Tibial artery (tissue), 4 donors: Measurements from ENCODE around the gene STYXL1.

Experiments
- DNase-seq, 2 donors: peaks; one replicate each; pipeline ENCODE4 v3.0.0-alpha.2; 2019
- H3K27ac ChIP-seq, 2 donors: fragments of 200-600 bp; sonication (generic) in 1 of 2; 1 replicate in 1 of 2; 2 replicates in 1 of 2; pipeline ENCODE4 v1.5.1; 2018 to 2019; ENCODE audit warnings: mild to moderate bottlenecking in 1 of 2
- H3K27me3 ChIP-seq, 2 donors: fragments of 200-600 bp; sonication (generic) in 1 of 2; one replicate each; pipeline versions ENCODE4 v1.5.1 to v1.6.0; 2016 to 2019
- H3K36me3 ChIP-seq, 3 donors: fragments of 200-600 bp; sonication (generic) in 2 of 3; one replicate each; pipeline ENCODE4 v1.5.1; 2016 to 2019; ENCODE audit warnings: mild to moderate bottlenecking in 2 of 3
- H3K4me1 ChIP-seq, 4 donors: fragments of 200-600 bp; sonication (generic) in 2 of 4; 1 replicate in 3 of 4; 2 replicates in 1 of 4; pipeline ENCODE4 v1.5.1; 2016 to 2019
- H3K4me3 ChIP-seq, 2 donors: fragments of 200-600 bp; sonication (generic) in 1 of 2; 1 replicate in 1 of 2; 2 replicates in 1 of 2; pipeline ENCODE4 v1.5.1; 2018 to 2019; ENCODE audit warnings: mild to moderate bottlenecking in 2 of 2
- H3K9me3 ChIP-seq, 3 donors: fragments of 200-600 bp; sonication (generic) in 1 of 3; one replicate each; pipeline ENCODE4 v1.5.1; 2016 to 2019
- intact Hi-C: fragments of 100-400 bp; cut with DNase I; formaldehyde crosslinking; loops from one replicate; pipeline ENCODE4 v1.15.0; 2023; ENCODE audit warnings: low total_unique reads
- TF ChIP-seq, protein P1 (sequence below), 2 experiments: fragments of 200-600 bp in 1 of 2; fragments of 450-650 bp in 1 of 2; IDR thresholded peaks; one replicate each; pipeline ENCODE4 v1.5.1; 2017 to 2019; ENCODE audit warnings: antibody characterized with exemption in 2 of 2, mild to moderate bottlenecking in 1 of 2, moderate library complexity in 1 of 2

The STYXL1 gene

DNA sequence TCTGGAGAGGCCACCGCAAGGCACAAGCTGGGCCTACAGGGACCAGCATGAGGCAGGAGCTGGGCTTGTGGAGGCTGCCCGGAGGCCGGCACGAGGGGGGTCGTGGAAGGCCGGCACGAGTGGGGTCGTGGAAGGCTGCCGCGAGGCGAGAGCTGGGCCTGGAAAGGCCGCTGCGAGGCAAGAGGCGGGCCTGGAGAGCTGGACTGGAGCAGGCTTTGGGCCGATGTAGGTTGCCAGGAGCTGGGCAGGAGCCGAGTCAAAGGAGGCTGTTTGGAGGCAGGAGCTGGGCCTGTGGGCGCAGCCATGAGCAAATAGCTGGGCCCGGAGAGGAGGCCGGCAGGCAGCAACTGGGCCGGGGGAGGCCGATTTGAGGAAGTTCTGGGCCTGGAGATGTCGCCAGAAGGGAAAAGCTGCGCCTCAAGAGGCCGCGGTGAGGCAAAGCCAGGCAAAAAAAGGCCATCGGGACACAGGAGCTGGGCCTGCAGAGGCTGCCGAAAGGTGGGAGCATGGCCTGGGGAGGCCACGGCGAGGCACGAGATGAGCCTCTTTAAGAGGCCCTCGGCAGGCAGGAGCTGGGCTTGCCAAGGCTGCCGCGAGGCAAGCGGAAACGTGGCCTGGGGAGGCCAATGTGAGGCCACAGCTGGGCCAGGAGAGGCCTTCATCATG is 26.6 kb upstream of the STYXL1 start:
- H3K4me1 ChIP-seq: peaks cover 0 to 3% (median 2%) of the 10 kb centered on the region in 4 donors
- H3K4me3 ChIP-seq: no peak overlapping the region
- intact Hi-C loops: no loop called here

DNA sequence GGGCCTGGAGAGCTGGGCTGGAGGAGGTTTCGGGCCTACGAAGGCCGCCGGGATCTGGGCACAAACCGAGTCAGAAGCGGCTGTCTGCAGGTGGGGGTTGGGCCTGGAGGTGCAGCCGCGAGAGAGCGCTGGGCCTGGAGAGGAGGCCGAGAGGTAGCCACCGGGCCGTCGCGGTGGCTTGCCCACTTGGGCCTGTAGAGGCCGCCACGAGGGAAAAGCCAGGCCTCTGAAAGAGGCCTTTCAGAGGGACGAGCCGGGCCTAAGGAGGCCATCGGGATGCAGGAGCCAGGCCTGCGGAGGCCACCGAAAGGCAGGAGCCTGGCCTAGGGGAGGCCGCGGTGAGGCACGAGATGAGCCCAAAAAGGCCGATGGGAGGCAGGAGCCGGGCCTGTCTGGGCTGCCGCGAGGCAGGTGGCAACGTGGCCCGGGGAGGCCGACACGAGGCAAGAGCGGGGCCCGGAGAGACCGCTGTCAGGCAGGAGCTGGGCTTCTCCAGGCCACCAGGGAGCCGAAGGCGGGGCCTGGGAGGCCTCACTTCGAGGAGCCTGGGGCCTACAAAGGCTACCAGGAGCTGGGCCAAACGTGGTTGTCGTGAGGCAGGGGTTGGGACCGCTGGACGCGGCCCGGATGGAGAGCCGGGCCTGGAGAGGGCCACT is 25.7 kb upstream of the STYXL1 start:
- H3K27me3 ChIP-seq: no peaks in the 10 kb centered on the region
- H3K4me3 ChIP-seq: no peak overlapping the region
- no peaks in the 10 kb centered on the region for H3K36me3 ChIP-seq
- H3K27ac ChIP-seq: no peak overlapping the region
- intact Hi-C loops: no loop called here
- TF ChIP-seq, protein P1, sequence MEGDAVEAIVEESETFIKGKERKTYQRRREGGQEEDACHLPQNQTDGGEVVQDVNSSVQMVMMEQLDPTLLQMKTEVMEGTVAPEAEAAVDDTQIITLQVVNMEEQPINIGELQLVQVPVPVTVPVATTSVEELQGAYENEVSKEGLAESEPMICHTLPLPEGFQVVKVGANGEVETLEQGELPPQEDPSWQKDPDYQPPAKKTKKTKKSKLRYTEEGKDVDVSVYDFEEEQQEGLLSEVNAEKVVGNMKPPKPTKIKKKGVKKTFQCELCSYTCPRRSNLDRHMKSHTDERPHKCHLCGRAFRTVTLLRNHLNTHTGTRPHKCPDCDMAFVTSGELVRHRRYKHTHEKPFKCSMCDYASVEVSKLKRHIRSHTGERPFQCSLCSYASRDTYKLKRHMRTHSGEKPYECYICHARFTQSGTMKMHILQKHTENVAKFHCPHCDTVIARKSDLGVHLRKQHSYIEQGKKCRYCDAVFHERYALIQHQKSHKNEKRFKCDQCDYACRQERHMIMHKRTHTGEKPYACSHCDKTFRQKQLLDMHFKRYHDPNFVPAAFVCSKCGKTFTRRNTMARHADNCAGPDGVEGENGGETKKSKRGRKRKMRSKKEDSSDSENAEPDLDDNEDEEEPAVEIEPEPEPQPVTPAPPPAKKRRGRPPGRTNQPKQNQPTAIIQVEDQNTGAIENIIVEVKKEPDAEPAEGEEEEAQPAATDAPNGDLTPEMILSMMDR (IDR thresholded peaks at IDR 0.05): no peak
- H3K9me3 ChIP-seq: peaks cover 0 to 10% (median 10%) of the 10 kb centered on the region in 3 donors
- H3K4me1 ChIP-seq: peaks cover 0 to 6% (median 5%) of the 10 kb centered on the region in 4 donors
- no peak for DNase-seq

More for the DNA sequence above, 26.6 kb upstream of the STYXL1 start:
- no peaks in the 10 kb centered on the region for H3K27me3 ChIP-seq
- no peaks in the 10 kb centered on the region for H3K36me3 ChIP-seq
- no peak for DNase-seq
- peaks cover 0 to 10% (median 10%) of the 10 kb centered on the region in 3 donors for H3K9me3 ChIP-seq
- H3K27ac ChIP-seq: no peak overlapping the region
- TF ChIP-seq, protein P1 (IDR thresholded peaks at IDR 0.05): no peak

DNA sequence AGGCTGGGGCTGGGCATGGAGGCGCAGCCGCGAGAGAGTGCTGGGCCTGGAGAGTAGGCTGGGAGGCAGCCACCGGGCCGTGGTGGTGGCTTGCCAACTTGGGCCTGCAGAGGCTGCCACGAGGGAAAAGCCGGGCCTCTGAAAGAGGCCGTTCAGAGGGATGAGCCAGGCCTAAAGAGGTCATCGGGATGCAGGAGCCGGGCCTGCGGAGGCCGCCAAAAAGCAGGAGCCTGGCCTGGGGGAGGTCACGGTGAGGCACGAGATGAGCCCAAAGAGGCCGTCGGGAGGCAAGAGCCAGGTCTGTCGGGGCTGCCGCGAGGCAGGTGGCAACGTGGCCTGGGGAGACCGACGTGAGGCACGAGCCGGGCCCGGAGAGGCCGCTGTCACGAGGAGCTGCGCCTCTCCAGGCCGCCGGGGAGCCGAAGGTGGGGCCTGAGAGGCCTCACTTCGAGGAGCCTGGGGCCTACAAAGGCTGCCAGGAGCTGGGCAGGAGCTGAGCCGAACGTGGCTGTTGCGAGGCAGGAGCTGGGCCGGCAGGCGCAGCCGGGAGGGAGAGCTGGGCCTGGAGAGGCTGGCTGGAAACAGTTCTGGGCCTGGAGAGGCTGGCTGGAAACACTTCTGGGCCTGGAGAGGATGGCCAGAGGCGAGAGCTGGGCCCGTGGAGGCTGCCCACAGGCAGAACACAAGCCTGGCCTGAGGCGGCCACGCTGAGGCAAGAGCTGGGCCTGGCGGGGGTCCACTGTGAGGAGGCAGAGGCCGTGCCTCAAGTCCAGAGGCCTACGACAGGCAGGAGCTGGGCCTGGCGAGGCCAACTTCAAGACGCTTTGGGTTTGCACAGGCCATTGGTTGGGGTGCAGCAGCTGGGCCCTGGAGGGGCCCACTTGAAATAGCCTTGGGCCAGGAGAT is 24.7 kb upstream of the STYXL1 start:
- peaks cover 0 to 5% (median 3%) of the 10 kb centered on the region in 3 donors for H3K36me3 ChIP-seq
- intact Hi-C loops: no loop called here
- no peaks in the 10 kb centered on the region for H3K27me3 ChIP-seq
- DNase-seq: no peak
- peaks cover 0 to 10% (median 10%) of the 10 kb centered on the region in 3 donors for H3K9me3 ChIP-seq
- peaks cover 0 to 6% (median 5%) of the 10 kb centered on the region in 4 donors for H3K4me1 ChIP-seq
- TF ChIP-seq, protein P1 (IDR thresholded peaks at IDR 0.05): no peak
- H3K4me3 ChIP-seq: no peak overlapping the region
- H3K27ac ChIP-seq: no peak overlapping the region

DNA sequence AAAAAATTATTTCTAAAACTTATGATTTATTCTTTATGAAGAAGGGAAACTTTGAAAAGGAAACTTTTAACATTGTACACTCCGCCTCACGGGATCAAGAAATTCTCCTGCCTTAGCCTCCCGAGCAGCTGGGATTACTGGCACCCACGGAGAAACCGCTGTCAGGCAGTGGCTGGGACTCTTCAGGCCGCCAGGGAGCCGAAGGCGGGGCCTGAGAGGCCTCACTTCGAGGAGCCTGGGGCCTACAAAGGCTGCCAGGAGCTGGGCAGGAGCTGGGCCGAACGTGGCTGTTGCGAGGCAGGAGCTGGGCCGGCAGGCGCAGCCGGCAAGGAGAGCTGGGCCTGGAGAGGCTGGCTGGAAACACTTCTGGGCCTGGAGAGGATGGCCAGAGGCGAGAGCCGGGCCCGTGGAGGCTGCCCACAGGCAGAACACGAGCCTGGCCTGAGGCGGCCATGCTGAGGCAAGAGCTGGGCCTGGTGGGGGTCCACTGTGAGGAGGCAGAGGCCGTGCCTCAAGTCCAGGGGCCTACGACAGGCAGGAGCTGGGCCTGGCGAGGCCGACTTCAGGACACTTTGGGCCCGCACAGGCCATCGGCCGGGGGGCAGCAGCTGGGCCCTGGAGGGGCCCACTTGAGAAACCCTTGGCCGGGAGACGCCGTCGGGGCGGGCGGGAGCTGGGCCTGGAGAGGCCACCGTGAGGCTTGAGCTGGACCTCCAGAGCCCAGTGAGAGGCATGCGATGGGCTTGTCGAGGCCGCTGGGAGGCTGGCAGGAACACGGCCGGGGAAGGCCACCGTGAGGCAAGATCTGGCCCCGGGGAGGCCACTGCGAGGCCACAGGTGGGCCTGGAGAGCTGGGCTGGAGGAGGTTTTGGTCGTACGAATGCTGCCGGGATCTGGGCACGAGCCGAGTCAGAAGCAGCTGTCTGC is 23.8 kb upstream of the STYXL1 start:
- no peak for DNase-seq
- Histone ChIP-seq H3K27ac (no peak overlapping the region), H3K9me3 (peaks cover 0 to 10% (median 10%) of the 10 kb centered on the region in 3 donors), H3K4me1 (peaks cover 0 to 6% (median 5%) of the 10 kb centered on the region in 4 donors), H3K36me3 (peaks cover 7 to 14% (median 12%) of the 10 kb centered on the region in 3 donors), H3K4me3 (no peak overlapping the region), H3K27me3 (no peaks in the 10 kb centered on the region)
- TF ChIP-seq, protein P1 (IDR thresholded peaks at IDR 0.05): no peak
- intact Hi-C loops: no loop called here
